Measurements from ENCODE around the gene CAMK2N1. TPM values are rescaled to one million over a fixed set of nuclear protein-coding genes. Genes with fewer than 3 reads are reported as not detected.

The CAMK2N1 gene
- polyA plus RNA-seq, 3 donors = not detected

GRCh38 chr1:20483098-20483832 lies 2.7 kb downstream of the CAMK2N1 start:
- Mint-ChIP-seq H3K4me1 (peaks cover 5% of the 10 kb centered on the region), H3K27ac (no peak overlapping the region), H3K36me3 (peaks cover 0 to 2% of the 10 kb centered on the region in 2 donors), H3K9me3 (peaks cover 0 to 15% (median 5%) of the 10 kb centered on the region in 7 donors), H3K4me3 (peak overlapping the region in 1 of 2 donors; percentile 75), H3K27me3 (ENCODE audit: low read depth in 3 of 3) (peaks cover 68 to 92% (median 81%) of the 10 kb centered on the region in 3 donors)
- WGBS (ENCODE audit: insufficient coverage) = no CpG with 5 or more reads among the region's 16 CpGs
- Histone ChIP-seq H2AFZ (ENCODE audit: insufficient read depth, low read depth, low read length, poor library complexity, severe bottlenecking) (no peak overlapping the region), H3K27me3 (ENCODE audit: control insufficient read depth in 2 of 2, insufficient read depth in 2 of 2, low read length in 2 of 2) (peaks cover 57 to 91% of the 10 kb centered on the region in 2 donors), H3K27ac (ENCODE audit: low read depth in 1 of 2, low read length in 2 of 2) (no peak overlapping the region), H3K4me3 (replicated peaks in 1 of 3; ENCODE audit: low read depth in 2 of 3, low read length in 3 of 3) (no peak overlapping the region), H3K9me3 (replicated peaks in 1 of 2; ENCODE audit: control insufficient read depth in 1 of 2, insufficient read depth in 1 of 2, low read length in 2 of 2) (peaks cover 0 to 21% of the 10 kb centered on the region in 2 donors), H4K20me1 (ENCODE audit: insufficient read depth, low read length) (no peaks in the 10 kb centered on the region), H3K79me2 (ENCODE audit: insufficient read depth, low read length) (no peaks in the 10 kb centered on the region), H3K36me3 (replicated peaks in 1 of 2; ENCODE audit: control insufficient read depth in 1 of 2, insufficient read depth in 2 of 2, low read length in 2 of 2) (no peaks in the 10 kb centered on the region), H3K4me1 (ENCODE audit: control insufficient read depth in 1 of 2, insufficient read depth in 2 of 2, low read length in 2 of 2) (peaks cover 0 to 5% of the 10 kb centered on the region in 2 donors), H3K9ac (ENCODE audit: insufficient read depth, low read length, poor library complexity, severe bottlenecking) (no peak overlapping the region), H3K4me2 (replicated peaks; ENCODE audit: extremely low read depth, low read length, poor library complexity, severe bottlenecking) (no peak overlapping the region)
- intact Hi-C loops (cut with micrococcal nuclease) = loop anchor here in 1 of 2 donors (10.0 kb wide), 1 partner anchor 558 kb away; the partner anchor contains the start of gene PLA2G2E
- TF ChIP-seq CTCF (IDR thresholded peaks at IDR 0.05) = no peak
- no peak for DNase-seq

DNA sequence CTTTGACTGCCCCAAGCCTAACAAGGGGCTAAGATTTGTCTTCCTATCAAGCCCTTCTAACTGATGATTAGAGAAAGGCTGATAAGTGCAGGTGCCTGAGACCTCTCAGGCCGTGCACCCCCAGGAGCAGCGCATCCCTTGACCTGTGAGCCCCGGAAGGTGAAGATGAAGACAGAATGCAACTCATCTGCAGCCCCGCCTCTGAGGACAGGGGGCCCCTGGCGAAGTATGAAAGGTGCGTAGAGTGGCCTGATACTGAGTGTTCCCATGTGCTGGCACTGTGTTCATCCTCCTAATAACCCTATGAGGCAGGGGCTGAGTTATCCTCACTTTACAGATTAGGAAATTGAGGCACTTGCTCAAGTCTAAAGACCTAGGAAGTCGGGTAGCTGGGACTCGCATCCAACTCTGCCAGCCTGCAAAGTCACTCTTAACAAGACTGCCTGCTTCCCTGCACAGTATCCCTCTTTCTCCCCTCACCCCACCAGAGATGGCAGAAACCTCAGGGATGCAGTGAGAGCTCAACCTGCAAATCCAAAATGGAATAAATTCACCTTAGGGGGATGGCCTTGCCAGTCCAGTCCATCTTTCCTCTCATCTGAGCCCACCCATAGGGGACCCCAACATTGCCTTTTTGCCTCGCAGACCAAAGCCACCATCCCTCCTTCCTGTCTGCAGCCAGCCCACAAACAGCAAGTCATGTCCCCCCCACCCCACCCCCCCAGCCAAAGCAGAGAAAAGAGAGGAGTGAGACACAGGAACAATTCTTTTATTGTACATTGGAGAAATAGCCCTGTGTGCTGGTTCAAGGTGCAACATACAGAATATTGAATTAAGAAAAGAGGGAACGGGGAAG lies 4.1 kb downstream of the CAMK2N1 start:
- Histone ChIP-seq H3K4me2 (replicated peaks; ENCODE audit: extremely low read depth, low read length, poor library complexity, severe bottlenecking) (no peak overlapping the region), H2AFZ (ENCODE audit: insufficient read depth, low read depth, low read length, poor library complexity, severe bottlenecking) (no peak overlapping the region), H3K9ac (ENCODE audit: insufficient read depth, low read length, poor library complexity, severe bottlenecking) (no peak overlapping the region), H3K4me1 (ENCODE audit: control insufficient read depth in 1 of 2, insufficient read depth in 2 of 2, low read length in 2 of 2) (peaks cover 0 to 5% of the 10 kb centered on the region in 2 donors), H3K9me3 (replicated peaks in 1 of 2; ENCODE audit: control insufficient read depth in 1 of 2, insufficient read depth in 1 of 2, low read length in 2 of 2) (peaks cover 0 to 7% of the 10 kb centered on the region in 2 donors), H3K27me3 (ENCODE audit: control insufficient read depth in 2 of 2, insufficient read depth in 2 of 2, low read length in 2 of 2) (peaks cover 50 to 89% of the 10 kb centered on the region in 2 donors), H3K4me3 (replicated peaks in 1 of 3; ENCODE audit: low read depth in 2 of 3, low read length in 3 of 3) (no peak overlapping the region), H4K20me1 (ENCODE audit: insufficient read depth, low read length) (no peaks in the 10 kb centered on the region), H3K36me3 (replicated peaks in 1 of 2; ENCODE audit: control insufficient read depth in 1 of 2, insufficient read depth in 2 of 2, low read length in 2 of 2) (no peaks in the 10 kb centered on the region), H3K79me2 (ENCODE audit: insufficient read depth, low read length) (no peaks in the 10 kb centered on the region), H3K27ac (ENCODE audit: low read depth in 1 of 2, low read length in 2 of 2) (no peak overlapping the region)
- no peak overlapping the region for H3K27ac Mint-ChIP-seq
- no peak for DNase-seq
- 38% methylated on average over 7 of the region's 10 CpGs for WGBS (ENCODE audit: insufficient coverage)
- peaks cover 5% of the 10 kb centered on the region for H3K4me1 Mint-ChIP-seq
- intact Hi-C loops (cut with micrococcal nuclease) = loop anchor here in 1 of 2 donors (10.0 kb wide), 1 partner anchor 557 kb away; the partner anchor contains the start of gene PLA2G2E
- peak overlapping the region in 1 of 2 donors; percentile 75 for H3K4me3 Mint-ChIP-seq
- peaks cover 0 to 2% of the 10 kb centered on the region in 2 donors for H3K36me3 Mint-ChIP-seq
- H3K9me3 Mint-ChIP-seq = peaks cover 0 to 14% (median 3%) of the 10 kb centered on the region in 7 donors
- TF ChIP-seq CTCF (IDR thresholded peaks at IDR 0.05) = no peak
- H3K27me3 Mint-ChIP-seq (ENCODE audit: low read depth in 3 of 3) = peaks cover 66 to 92% (median 81%) of the 10 kb centered on the region in 3 donors

All from CD14-positive monocyte (primary cell).